Ishikawa (cell line): ENCODE measurements around the gene LOC101059915.

Experiments
- CEBPB ChIP-seq: IDR thresholded peaks from 2 replicates; pipeline ENCODE4 v1.6.1; 2012
- CREB1 ChIP-seq: IDR thresholded peaks from 2 replicates; pipeline ENCODE4 v1.6.1; 2012; ENCODE audit warnings: low read depth
- EGR1 ChIP-seq: IDR thresholded peaks from 2 replicates; pipeline ENCODE4 v1.6.1; 2012
- EP300 ChIP-seq: IDR thresholded peaks from 2 replicates; pipeline ENCODE4 v1.6.1; 2012; ENCODE audit warnings: borderline replicate concordance
- FOXM1 ChIP-seq: IDR thresholded peaks from 2 replicates; pipeline ENCODE4 v1.6.1; 2012; ENCODE audit warnings: low read depth, borderline replicate concordance
- MAX ChIP-seq: IDR thresholded peaks from 2 replicates; pipeline ENCODE4 v1.6.1; 2012
- NFIC ChIP-seq: IDR thresholded peaks from 2 replicates; pipeline ENCODE4 v1.6.1; 2012
- RAD21 ChIP-seq: IDR thresholded peaks from 2 replicates; pipeline ENCODE4 v1.6.1; 2012; ENCODE audit warnings: low read depth
- REST ChIP-seq: IDR thresholded peaks from 2 replicates; pipeline ENCODE4 v1.6.1; 2012; ENCODE audit warnings: low read depth, mild to moderate bottlenecking
- TAF1 ChIP-seq: IDR thresholded peaks from 2 replicates; pipeline ENCODE4 v1.6.1; 2012; ENCODE audit warnings: low read depth, mild to moderate bottlenecking
- TCF12 ChIP-seq: IDR thresholded peaks from 2 replicates; pipeline ENCODE4 v1.6.1; 2012; ENCODE audit warnings: low read depth
- TEAD4 ChIP-seq: IDR thresholded peaks from 2 replicates; pipeline ENCODE4 v1.6.1; 2012
- USF1 ChIP-seq: IDR thresholded peaks from 2 replicates; pipeline ENCODE4 v1.6.1; 2012
- YY1 ChIP-seq: IDR thresholded peaks from 2 replicates; pipeline ENCODE4 v1.6.1; 2012; ENCODE audit warnings: low read depth
- ZBTB7A ChIP-seq: IDR thresholded peaks from 2 replicates; pipeline ENCODE4 v1.6.1; 2012; ENCODE audit warnings: low read depth

The LOC101059915 gene

GRCh38 chrX:71619193-71619592 is 48.2 kb upstream of the LOC101059915 start:
- no peak for TF ChIP-seq TCF12
- no peak for TF ChIP-seq REST
- TF ChIP-seq TEAD4 = no peak
- no peak for TF ChIP-seq MAX
- TF ChIP-seq CEBPB = no peak
- no peak for TF ChIP-seq CREB1
- TF ChIP-seq EGR1 = no peak
- TF ChIP-seq NFIC = no peak
- no peak for TF ChIP-seq RAD21
- no peak for TF ChIP-seq ZBTB7A
- no peak for TF ChIP-seq USF1
- no peak for TF ChIP-seq FOXM1
- TF ChIP-seq EP300 = no peak

GRCh38 chrX:71619986-71620385 is 47.4 kb upstream of the LOC101059915 start:
- no peak for TF ChIP-seq CREB1
- TF ChIP-seq REST = no peak
- TF ChIP-seq TCF12 = no peak
- no peak for TF ChIP-seq TAF1
- no peak for TF ChIP-seq FOXM1
- no peak for TF ChIP-seq TEAD4
- no peak for TF ChIP-seq USF1
- no peak for TF ChIP-seq MAX
- TF ChIP-seq NFIC = no peak
- no peak for TF ChIP-seq YY1
- no peak for TF ChIP-seq ZBTB7A
- no peak for TF ChIP-seq CEBPB
- no peak for TF ChIP-seq EGR1
- no peak for TF ChIP-seq EP300

GRCh38 chrX:71621603-71622002 is 45.7 kb upstream of the LOC101059915 start:
- TF ChIP-seq FOXM1 (no peak), CEBPB (no peak), CREB1 (no peak), ZBTB7A (no peak), EP300 (no peak), MAX (no peak), TAF1 (no peak), USF1 (no peak), TCF12 (no peak), REST (no peak), EGR1 (no peak), YY1 (no peak)

GRCh38 chrX:71622032-71622575 is 45.2 kb upstream of the LOC101059915 start:
- TF ChIP-seq RAD21 (no peak), CREB1 (no peak), FOXM1 (no peak), MAX (no peak), EGR1 (no peak), ZBTB7A (no peak), USF1 (no peak), EP300 (no peak), YY1 (no peak), REST (no peak), CEBPB (no peak), TCF12 (no peak), TAF1 (no peak), TEAD4 (no peak), NFIC (no peak)
